ENCODE data around the gene TTYH3.

- no peak for TF ChIP-seq BHLHE40 (IDR thresholded peaks at IDR 0.05; ENCODE audit: borderline replicate concordance)
- no peak for TF ChIP-seq FOXK2 (IDR thresholded peaks at IDR 0.05)
- TF ChIP-seq ZNF384 (IDR thresholded peaks at IDR 0.05) = no peak
- TF ChIP-seq TARDBP (IDR thresholded peaks at IDR 0.05) = no peak
- no peak for TF ChIP-seq SP1 (IDR thresholded peaks at IDR 0.05)
These were observed 4.3 kb upstream of the TTYH3 start for GRCh38 chr7:2627258-2628129.

Measured in HEK293T (cell line).